ENCODE measurements around the gene SDCBP2. TPM values are rescaled to one million over a fixed set of nuclear protein-coding genes. Genes with fewer than 3 reads are reported as not detected.

Gene SDCBP2
- total and polyA plus RNA-seq, 2 donors (not counting 1 experiment from before 2014, with no cell fraction given) = 1.2 to 1.3 TPM

DNA sequence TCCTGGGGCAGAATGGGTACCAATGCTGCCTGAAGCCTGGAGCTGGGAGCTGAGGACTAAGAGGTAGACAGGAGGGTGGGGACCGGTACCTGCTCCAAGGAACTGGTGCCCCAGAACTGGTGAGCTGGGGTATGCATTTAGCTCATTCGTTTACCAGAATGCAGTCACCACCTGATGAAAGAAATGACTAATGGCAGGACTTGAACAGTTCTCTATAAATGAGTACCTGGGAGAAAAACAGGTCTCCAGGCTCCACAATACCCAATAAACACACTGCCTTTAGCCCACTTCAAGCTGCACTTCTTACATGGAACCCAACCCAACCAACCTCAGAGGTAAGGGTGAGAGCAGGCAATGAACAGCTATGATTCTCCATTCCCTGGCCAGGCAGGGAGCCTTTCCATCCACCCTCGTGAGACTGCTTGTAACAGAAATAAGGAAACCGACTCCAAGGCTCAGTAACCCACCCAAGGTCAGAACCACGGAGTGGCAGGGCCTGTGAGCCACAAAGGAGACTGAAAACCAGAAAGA lies 48.5 kb upstream of the SDCBP2 start:
- Histone ChIP-seq H3K36me3 (replicated peaks in 1 of 2; ENCODE audit: control extremely low read depth in 1 of 2, control insufficient read depth in 1 of 2, extremely low read depth in 1 of 2, insufficient read depth in 2 of 2, low read length in 1 of 2) (peaks cover 3 to 23% of the 10 kb centered on the region in 2 experiments), H3K27me3 (replicated peaks in 1 of 4; ENCODE audit: control extremely low read depth in 1 of 4, control insufficient read depth in 3 of 4, insufficient read depth in 4 of 4, low read length in 3 of 4) (no peaks in the 10 kb centered on the region), H3K4me3 (ENCODE audit: control extremely low read depth in 1 of 5, extremely low read depth in 1 of 5, insufficient read depth in 1 of 5, low read depth in 2 of 5, low read length in 4 of 5) (peak overlapping the region in 1 of 5 experiments; percentile 37), H3K9ac (ENCODE audit: low read length) (peak overlapping the region; percentile 19), H2AFZ (ENCODE audit: insufficient read depth, low read depth, low read length, poor library complexity, severe bottlenecking) (no peak overlapping the region), H4K20me1 (ENCODE audit: control insufficient read depth, insufficient read depth, low read length, poor library complexity, severe bottlenecking) (peaks cover 84% of the 10 kb centered on the region), H3K4me1 (ENCODE audit: control insufficient read depth in 2 of 2, insufficient read depth in 2 of 2, low read length in 2 of 2) (peaks cover 42 to 51% of the 10 kb centered on the region in 2 donors), H3K79me2 (ENCODE audit: control insufficient read depth, insufficient read depth, low read length) (peaks cover 92% of the 10 kb centered on the region), H3K9me3 (ENCODE audit: control extremely low read depth in 1 of 3, control insufficient read depth in 2 of 3, insufficient read depth in 1 of 3, low read length in 2 of 3) (no peaks in the 10 kb centered on the region), H3K27ac (ENCODE audit: low read length in 2 of 2) (peak overlapping the region; percentile 50 to 65), H3K4me2 (replicated peaks; ENCODE audit: low read depth, low read length, poor library complexity, severe bottlenecking) (peak overlapping the region; percentile 63)
- Mint-ChIP-seq H3K9me3 (ENCODE audit: insufficient read depth) (no peaks in the 10 kb centered on the region), H3K4me3 (peak overlapping the region; percentile 82), H3K27me3 (no peaks in the 10 kb centered on the region), H3K4me1 (peaks cover 72% of the 10 kb centered on the region), H3K27ac (peak overlapping the region; percentile 88)
- 68% methylated on average over 3 of the region's 5 CpGs for WGBS (ENCODE audit: insufficient coverage)
- ATAC-seq (ENCODE audit: low read depth) = no peak
- CTCF ChIA-PET = interaction anchor here (0.7 to 1.8 kb wide), 6 partner anchors 9 to 126 kb away, joined by 3 to 7 read pairs (median 4); partner anchors contain the start of gene FKBP1A
- TF ChIP-seq EZH2 (IDR thresholded peaks at IDR 0.05; ENCODE audit: borderline replicate concordance, insufficient read depth, low read depth, low read length, poor library complexity, severe bottlenecking) = no peak
- TF ChIP-seq CTCF (IDR thresholded peaks at IDR 0.05) = no peak
- POLR2A ChIA-PET = no interaction called here
- no peak for DNase-seq
- intact Hi-C loops (cut with micrococcal nuclease) = loop anchor here (5.0 kb wide), 2 partner anchors 50 to 60 kb away; partner anchors contain the start of gene SDCBP2
